ENCODE measurements around the gene SLC10A4.

Gene SLC10A4

DNA sequence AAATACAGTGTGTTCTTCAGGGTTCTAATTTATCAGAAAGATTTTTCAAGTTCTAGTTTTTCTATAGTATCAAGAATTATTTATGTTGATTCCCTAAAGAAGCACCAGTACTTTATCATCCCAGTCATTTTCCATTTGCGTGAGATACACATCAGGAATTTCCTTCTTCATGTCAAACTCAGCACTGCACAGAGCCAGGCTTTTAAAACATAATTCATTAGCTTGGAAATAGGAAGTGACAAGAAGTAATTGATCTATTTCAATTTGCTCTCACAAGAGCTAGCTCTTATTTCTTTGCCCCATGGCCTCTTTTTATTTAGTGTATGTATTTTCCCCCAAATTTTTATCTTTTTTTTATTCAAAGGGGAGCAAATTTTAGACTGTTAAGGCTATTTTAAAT lies 13.0 kb upstream of the SLC10A4 start:
- ChIA-PET POLR2A (ENCODE audit: low non-redundant PET) (no interaction called here), CTCF (no interaction called here)
- TF ChIP-seq, protein P1, sequence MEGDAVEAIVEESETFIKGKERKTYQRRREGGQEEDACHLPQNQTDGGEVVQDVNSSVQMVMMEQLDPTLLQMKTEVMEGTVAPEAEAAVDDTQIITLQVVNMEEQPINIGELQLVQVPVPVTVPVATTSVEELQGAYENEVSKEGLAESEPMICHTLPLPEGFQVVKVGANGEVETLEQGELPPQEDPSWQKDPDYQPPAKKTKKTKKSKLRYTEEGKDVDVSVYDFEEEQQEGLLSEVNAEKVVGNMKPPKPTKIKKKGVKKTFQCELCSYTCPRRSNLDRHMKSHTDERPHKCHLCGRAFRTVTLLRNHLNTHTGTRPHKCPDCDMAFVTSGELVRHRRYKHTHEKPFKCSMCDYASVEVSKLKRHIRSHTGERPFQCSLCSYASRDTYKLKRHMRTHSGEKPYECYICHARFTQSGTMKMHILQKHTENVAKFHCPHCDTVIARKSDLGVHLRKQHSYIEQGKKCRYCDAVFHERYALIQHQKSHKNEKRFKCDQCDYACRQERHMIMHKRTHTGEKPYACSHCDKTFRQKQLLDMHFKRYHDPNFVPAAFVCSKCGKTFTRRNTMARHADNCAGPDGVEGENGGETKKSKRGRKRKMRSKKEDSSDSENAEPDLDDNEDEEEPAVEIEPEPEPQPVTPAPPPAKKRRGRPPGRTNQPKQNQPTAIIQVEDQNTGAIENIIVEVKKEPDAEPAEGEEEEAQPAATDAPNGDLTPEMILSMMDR (conservative IDR thresholded peaks at IDR 0.05; ENCODE audit: low read depth) = no peak
- DNase-seq (ENCODE audit: low spot score) = no peak
- H3K27ac ChIP-seq = no peak overlapping the region

DNA sequence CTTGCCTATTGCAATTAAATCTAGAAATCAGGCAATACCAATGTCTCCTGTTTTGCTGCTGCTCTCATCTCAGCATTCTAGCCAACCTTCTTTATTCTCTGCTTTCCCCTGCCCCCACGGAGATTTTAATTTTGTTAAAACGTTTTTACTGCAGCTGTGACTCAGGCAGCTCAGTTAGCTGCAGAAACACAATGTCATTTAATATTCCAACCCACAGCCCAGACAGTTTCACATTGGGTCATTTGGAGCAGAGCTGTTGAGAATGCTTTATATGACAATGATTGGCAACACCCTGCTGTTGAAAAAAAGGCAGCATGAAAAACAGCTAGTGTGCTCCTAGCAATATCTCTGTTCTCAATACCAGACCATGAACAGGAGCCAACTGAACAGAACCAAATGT lies 12.6 kb upstream of the SLC10A4 start:
- CTCF ChIA-PET = no interaction called here
- TF ChIP-seq, protein P1 (conservative IDR thresholded peaks at IDR 0.05; ENCODE audit: low read depth) = no peak
- POLR2A ChIA-PET (ENCODE audit: low non-redundant PET) = no interaction called here
- H3K27ac ChIP-seq = no peak overlapping the region
- DNase-seq (ENCODE audit: low spot score) = no peak

DNA sequence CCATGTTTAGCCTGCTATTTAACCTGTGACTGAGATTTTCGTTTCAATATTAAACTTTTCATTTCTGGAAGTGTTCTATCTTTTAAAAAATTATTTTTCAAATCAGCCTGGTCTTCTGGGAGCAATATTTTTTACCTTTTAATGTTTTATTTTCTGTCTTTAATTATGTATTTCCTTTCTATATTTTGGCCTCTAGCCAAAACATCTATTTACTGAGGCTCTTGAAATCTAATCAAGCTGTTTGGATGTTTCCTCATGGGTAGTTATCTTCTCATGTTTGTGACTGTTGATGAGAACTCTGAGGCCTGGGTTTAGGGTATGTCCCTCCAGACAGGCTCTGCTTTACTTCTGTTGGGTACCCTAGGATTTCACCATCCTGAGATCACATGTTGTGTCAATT lies 10.3 kb upstream of the SLC10A4 start:
- H3K27ac ChIP-seq = no peak overlapping the region
- ChIA-PET CTCF (no interaction called here), POLR2A (ENCODE audit: low non-redundant PET) (no interaction called here)
- no peak for DNase-seq (ENCODE audit: low spot score)
- TF ChIP-seq, protein P1 (conservative IDR thresholded peaks at IDR 0.05; ENCODE audit: low read depth) = no peak

DNA sequence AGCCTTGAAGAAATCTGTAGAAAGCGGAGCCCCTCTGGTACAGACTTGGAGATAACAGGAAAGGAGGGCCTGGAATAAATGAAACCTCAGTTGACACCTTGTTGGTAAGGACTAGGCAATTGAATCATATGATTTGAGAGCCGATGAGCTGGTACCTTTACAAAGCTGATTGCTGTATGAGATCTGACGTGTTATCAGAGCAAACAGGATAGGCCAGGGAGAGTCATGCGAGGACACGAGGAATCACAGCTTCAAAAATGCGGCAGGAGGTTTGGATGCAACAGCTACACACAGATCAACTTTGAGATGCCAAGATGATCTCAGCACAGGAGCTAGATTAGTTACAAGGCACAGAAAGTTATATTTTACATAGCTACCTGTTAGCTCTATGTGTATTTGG lies 7.4 kb upstream of the SLC10A4 start:
- DNase-seq (ENCODE audit: low spot score) = no peak
- no peak overlapping the region for H3K27ac ChIP-seq
- TF ChIP-seq, protein P1 (conservative IDR thresholded peaks at IDR 0.05; ENCODE audit: low read depth) = no peak
- POLR2A ChIA-PET (ENCODE audit: low non-redundant PET) = no interaction called here
- CTCF ChIA-PET = interaction anchor here (1.6 kb wide), 1 partner anchor 10 kb away, joined by 5 read pairs; no protein-coding TSS in a partner anchor

DNA sequence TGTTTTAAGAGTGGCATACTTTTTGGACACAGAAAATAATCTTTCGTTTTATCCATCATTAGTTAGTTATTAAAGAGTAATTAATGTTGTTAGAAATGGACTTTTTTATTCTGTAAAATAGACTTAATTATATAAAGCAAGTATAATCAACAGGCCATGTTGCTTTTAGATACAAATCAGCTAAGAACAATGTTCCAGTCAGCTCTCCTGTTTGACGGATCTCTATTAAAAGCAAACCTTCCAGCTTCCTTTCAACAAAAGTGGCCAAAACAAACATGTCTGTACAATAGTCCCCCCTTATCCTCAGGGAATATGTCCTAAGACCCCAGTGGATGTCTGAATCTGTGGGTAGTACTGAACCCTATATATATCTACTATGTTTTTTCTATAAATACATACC lies 4.9 kb upstream of the SLC10A4 start:
- no peak overlapping the region for H3K27ac ChIP-seq
- ChIA-PET POLR2A (ENCODE audit: low non-redundant PET) (interaction anchor here (0.6 kb wide), 1 partner anchor 23 kb away, joined by 5 read pairs; no protein-coding TSS in a partner anchor), CTCF (no interaction called here)
- no peak for DNase-seq (ENCODE audit: low spot score)
- TF ChIP-seq, protein P1 (conservative IDR thresholded peaks at IDR 0.05; ENCODE audit: low read depth) = no peak

DNA sequence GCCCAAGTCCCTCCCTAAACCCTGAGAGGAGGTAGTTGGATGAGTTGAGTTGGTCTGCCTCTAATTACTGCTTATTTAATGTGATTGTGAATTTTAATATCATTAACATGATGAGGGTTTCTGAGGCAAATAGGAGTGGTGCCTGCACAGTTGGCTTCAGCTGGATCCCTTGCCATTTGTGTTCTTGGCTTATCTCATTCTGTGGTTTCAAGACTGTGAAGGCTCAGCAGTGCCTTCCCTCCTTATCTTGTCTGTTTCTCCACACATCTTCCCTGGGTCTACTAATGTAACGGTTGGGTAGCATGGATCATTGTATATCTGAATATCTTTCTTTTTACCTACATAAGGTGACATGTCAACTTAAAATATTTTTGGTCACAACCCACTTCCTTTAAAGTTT lies 1.6 kb upstream of the SLC10A4 start:
- CTCF ChIA-PET = interaction anchor here (0.5 to 0.6 kb wide), 2 partner anchors 13 to 62 kb away, joined by 3 read pairs; no protein-coding TSS in a partner anchor
- no peak for DNase-seq (ENCODE audit: low spot score)
- TF ChIP-seq, protein P1 (conservative IDR thresholded peaks at IDR 0.05; ENCODE audit: low read depth) = no peak
- no peak overlapping the region for H3K27ac ChIP-seq
- POLR2A ChIA-PET (ENCODE audit: low non-redundant PET) = no interaction called here

Data from RWPE1 (cell line).